PC-3 (cell line): ENCODE data around the gene EFCAB11. TPM values are rescaled to one million over a fixed set of nuclear protein-coding genes. Genes with fewer than 3 reads are reported as not detected.

Experiments used
- ATAC-seq: fragments of 200-7000 bp; cut with Tn5 transposase; 2 replicates; pipeline ENCODE4 v1.9.1; 2020; ENCODE audit warnings: mild to moderate bottlenecking, moderate library complexity
- BruUV-seq: library from RNA; stranded (reverse); fragments of 400-500 nt; replicated peaks from 2 replicates; lab custom pipeline; 2021; lab: Mats Ljungman, UMichigan
- CTCF ChIA-PET: fragments of 300-600 bp; sonication (Branson Sonifier 250); formaldehyde crosslinking; loops from one replicate; lab custom pipeline; 2022; ENCODE audit warnings: antibody characterized with exemption; lab: Charles Lee
- POLR2A ChIA-PET: fragments of 300-600 bp; sonication (Branson Sonifier 250); formaldehyde crosslinking; loops from one replicate; lab custom pipeline; 2022; ENCODE audit warnings: antibody characterized with exemption; ENCODE audit not compliant: unreplicated experiment; lab: Charles Lee
- DNase-seq: peaks from one replicate; pipeline ENCODE4 v3.0.0-alpha.2; 2015
- H2AFZ ChIP-seq: fragments of 300-600 bp; sonication (generic); 2 replicates; pipeline ENCODE4 v1.6.0; 2016; ENCODE audit warnings: antibody characterized with exemption, low read length
- H3F3A ChIP-seq: fragments of 300-600 bp; sonication (generic); one replicate; pipeline ENCODE4 v1.6.0; 2017; ENCODE audit warnings: antibody characterized with exemption, low read length, control low read depth, mild to moderate bottlenecking; ENCODE audit not compliant: unreplicated experiment
- H3K27ac ChIP-seq: fragments of 300-600 bp; sonication (generic); 2 replicates; pipeline ENCODE4 v1.5.1; 2016; ENCODE audit warnings: mild to moderate bottlenecking, low read length
- H3K27me3 ChIP-seq: fragments of 300-600 bp; sonication (generic); 2 replicates; pipeline ENCODE4 v1.6.1; 2016; ENCODE audit warnings: low read length, mixed read lengths
- H3K36me3 ChIP-seq: fragments of 300-600 bp; sonication (generic); 2 replicates; pipeline ENCODE4 v1.6.1; 2016; ENCODE audit warnings: low read depth, mixed run types, low read length, mixed read lengths
- H3K4me1 ChIP-seq: fragments of 300-600 bp; sonication (generic); 2 replicates; pipeline ENCODE4 v1.5.1; 2016; ENCODE audit warnings: low read length; ENCODE audit not compliant: insufficient read depth
- H3K4me2 ChIP-seq: fragments of 300-600 bp; sonication (generic); 2 replicates; pipeline ENCODE4 v1.6.0; 2016; ENCODE audit warnings: low read length
- H3K4me3 ChIP-seq: fragments of 300-600 bp; sonication (generic); 2 replicates; pipeline ENCODE4 v1.5.1; 2016; ENCODE audit warnings: mild to moderate bottlenecking, low read length, mixed read lengths
- H3K79me2 ChIP-seq: fragments of 300-600 bp; sonication (generic); 2 replicates; pipeline ENCODE4 v1.6.1; 2017; ENCODE audit warnings: low read length, mixed read lengths
- H3K9ac ChIP-seq: fragments of 300-600 bp; sonication (generic); 2 replicates; pipeline ENCODE4 v1.6.0; 2016; ENCODE audit warnings: mild to moderate bottlenecking, low read length
- H3K9me2 ChIP-seq: fragments of 300-600 bp; sonication (generic); replicated peaks from 2 replicates; pipeline ENCODE4 v1.6.1; 2016; ENCODE audit warnings: mixed run types, low read length, mixed read lengths
- H3K9me3 ChIP-seq: fragments of 300-600 bp; sonication (generic); 2 replicates; pipeline ENCODE4 v1.6.1; 2016; ENCODE audit warnings: low read length, mixed read lengths
- H4K20me1 ChIP-seq: fragments of 300-600 bp; sonication (generic); 2 replicates; pipeline ENCODE4 v1.6.1; 2016; ENCODE audit warnings: low read length, mixed read lengths
- EZH2 ChIP-seq: fragments of 300-600 bp; sonication (generic); IDR thresholded peaks from one replicate; pipeline ENCODE4 v1.6.1; 2017; ENCODE audit warnings: antibody characterized with exemption, mild to moderate bottlenecking, low read length; ENCODE audit not compliant: unreplicated experiment
- EZH2phosphoT487 ChIP-seq: fragments of 300-600 bp; sonication (generic); IDR thresholded peaks from 2 replicates; pipeline ENCODE4 v1.6.1; 2018; ENCODE audit warnings: mild to moderate bottlenecking, antibody characterized with exemption, low read length, borderline replicate concordance
- intact Hi-C: fragments of 100-400 bp; cut with micrococcal nuclease; formaldehyde crosslinking; loops from 2 replicates; pipeline ENCODE4 v1.9.0; 2023
- total RNA-seq: library from RNA; depleted of rRNA; stranded (reverse); fragments of >200 nt; gene quantifications from 2 replicates; pipeline ENCODE4 v1.2.3, GENCODE V29; 2014
- TF ChIP-seq, protein P1 (sequence below): fragments of 300-600 bp; sonication (generic); conservative IDR thresholded peaks from 2 replicates; pipeline ENCODE4 v1.5.1; 2017; ENCODE audit warnings: antibody characterized with exemption, low read depth, mild to moderate bottlenecking, low read length

Gene EFCAB11
- total RNA-seq, 1 experiment from 2014 or later = 7.0 TPM

DNA sequence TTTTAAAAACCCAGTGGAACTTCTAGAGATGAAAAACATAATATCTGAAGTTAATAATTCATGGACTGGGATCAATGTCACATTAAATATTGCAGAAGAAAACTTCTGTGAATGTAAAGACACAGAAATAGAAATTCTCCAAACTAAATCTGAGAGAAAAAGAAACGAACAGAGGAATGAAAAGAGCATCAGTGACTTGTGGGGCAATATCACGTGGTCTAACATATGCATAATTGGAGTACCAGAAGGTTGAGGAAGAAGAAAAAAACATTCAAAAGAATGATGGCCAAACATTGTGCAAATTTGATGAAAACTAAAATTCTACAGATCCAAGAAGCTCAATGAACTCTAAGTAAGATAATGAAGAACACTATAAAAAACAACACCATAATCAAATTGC is 130.8 kb downstream of the EFCAB11 start:
- H3K4me1 ChIP-seq = no peaks in the 10 kb centered on the region
- no peaks in the 10 kb centered on the region for H3F3A ChIP-seq
- no peak overlapping the region for H3K4me2 ChIP-seq
- CTCF ChIA-PET = no interaction called here
- no peak overlapping the region for H3K4me3 ChIP-seq
- no peaks in the 10 kb centered on the region for H3K9me2 ChIP-seq
- H3K9ac ChIP-seq = no peak overlapping the region
- no peaks in the 10 kb centered on the region for H3K36me3 ChIP-seq
- H3K79me2 ChIP-seq = no peaks in the 10 kb centered on the region
- H3K27me3 ChIP-seq = no peaks in the 10 kb centered on the region
- no peak for TF ChIP-seq EZH2phosphoT487
- TF ChIP-seq, protein P1, sequence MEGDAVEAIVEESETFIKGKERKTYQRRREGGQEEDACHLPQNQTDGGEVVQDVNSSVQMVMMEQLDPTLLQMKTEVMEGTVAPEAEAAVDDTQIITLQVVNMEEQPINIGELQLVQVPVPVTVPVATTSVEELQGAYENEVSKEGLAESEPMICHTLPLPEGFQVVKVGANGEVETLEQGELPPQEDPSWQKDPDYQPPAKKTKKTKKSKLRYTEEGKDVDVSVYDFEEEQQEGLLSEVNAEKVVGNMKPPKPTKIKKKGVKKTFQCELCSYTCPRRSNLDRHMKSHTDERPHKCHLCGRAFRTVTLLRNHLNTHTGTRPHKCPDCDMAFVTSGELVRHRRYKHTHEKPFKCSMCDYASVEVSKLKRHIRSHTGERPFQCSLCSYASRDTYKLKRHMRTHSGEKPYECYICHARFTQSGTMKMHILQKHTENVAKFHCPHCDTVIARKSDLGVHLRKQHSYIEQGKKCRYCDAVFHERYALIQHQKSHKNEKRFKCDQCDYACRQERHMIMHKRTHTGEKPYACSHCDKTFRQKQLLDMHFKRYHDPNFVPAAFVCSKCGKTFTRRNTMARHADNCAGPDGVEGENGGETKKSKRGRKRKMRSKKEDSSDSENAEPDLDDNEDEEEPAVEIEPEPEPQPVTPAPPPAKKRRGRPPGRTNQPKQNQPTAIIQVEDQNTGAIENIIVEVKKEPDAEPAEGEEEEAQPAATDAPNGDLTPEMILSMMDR = no peak
- no peak for TF ChIP-seq EZH2
- no peaks in the 10 kb centered on the region for H4K20me1 ChIP-seq
- DNase-seq (no peak), ATAC-seq (no peak)
- POLR2A ChIA-PET = no interaction called here
- no TSS peak for BruUV-seq
- intact Hi-C loops = no loop called here
- H2AFZ ChIP-seq = no peak overlapping the region
- H3K9me3 ChIP-seq = peaks cover 8% of the 10 kb centered on the region; the same call in 1 of the 2 replicates
- H3K27ac ChIP-seq = no peak overlapping the region

DNA sequence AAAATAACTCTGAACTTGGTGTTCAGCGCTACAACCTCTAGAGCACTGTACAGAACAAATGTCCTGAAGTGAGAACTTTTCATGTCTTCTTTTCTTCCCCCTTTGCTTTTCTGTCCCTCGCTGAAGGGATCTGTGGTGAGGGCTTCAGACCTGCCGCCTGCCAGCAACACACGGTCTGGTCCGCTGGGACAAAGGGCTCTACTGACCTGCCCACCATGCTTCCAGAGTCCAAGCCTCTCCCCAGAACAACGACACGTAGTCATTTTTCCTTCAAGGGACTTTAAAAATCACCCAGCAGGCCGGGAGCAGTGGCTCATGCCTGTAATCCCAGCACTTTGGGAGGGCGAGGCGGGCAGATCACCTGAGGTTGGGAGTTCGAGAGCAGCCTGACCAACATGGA is 140.4 kb downstream of the EFCAB11 start:
- H3K4me2 ChIP-seq = no peak overlapping the region
- H3K4me3 ChIP-seq = no peak overlapping the region
- H3K9ac ChIP-seq = no peak overlapping the region
- no peak overlapping the region for H3K27ac ChIP-seq
- ChIA-PET POLR2A (no interaction called here), CTCF (no interaction called here)
- no TSS peak for BruUV-seq
- no peaks in the 10 kb centered on the region for H3K9me2 ChIP-seq
- intact Hi-C loops = no loop called here
- no peaks in the 10 kb centered on the region for H3K4me1 ChIP-seq
- no peaks in the 10 kb centered on the region for H4K20me1 ChIP-seq
- H3F3A ChIP-seq = no peaks in the 10 kb centered on the region
- H3K9me3 ChIP-seq = no peaks in the 10 kb centered on the region
- ATAC-seq = no peak
- TF ChIP-seq, protein P1 = no peak
- no peak for TF ChIP-seq EZH2phosphoT487
- no peak for TF ChIP-seq EZH2
- H3K79me2 ChIP-seq = no peaks in the 10 kb centered on the region
- no peak overlapping the region for H2AFZ ChIP-seq
- no peaks in the 10 kb centered on the region for H3K36me3 ChIP-seq
- no peak for DNase-seq
- H3K27me3 ChIP-seq = no peaks in the 10 kb centered on the region

DNA sequence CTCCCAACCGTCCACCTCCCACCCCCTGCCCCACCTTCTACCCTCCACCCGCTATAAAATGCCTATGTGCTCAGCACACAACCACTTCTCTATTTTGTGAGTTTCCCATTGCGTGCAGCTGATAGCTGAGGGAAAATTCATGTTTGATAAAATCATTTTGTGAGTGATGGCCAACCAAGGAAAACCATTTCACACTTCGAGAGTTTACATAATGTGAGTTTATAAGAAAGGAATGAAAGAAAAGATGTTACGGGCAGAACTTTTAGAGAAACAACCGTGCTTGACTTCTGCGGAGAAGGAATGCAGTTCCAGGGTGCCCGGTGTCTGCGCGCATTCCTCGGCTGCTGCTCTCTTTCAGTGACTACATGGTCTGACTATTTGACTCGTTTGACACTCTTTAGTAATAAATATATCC is 140.9 kb downstream of the EFCAB11 start:
- H3K27ac ChIP-seq = no peak overlapping the region
- ATAC-seq (no peak), DNase-seq (no peak)
- no peaks in the 10 kb centered on the region for H3K9me2 ChIP-seq
- no peak overlapping the region for H2AFZ ChIP-seq
- H3K27me3 ChIP-seq = no peaks in the 10 kb centered on the region
- BruUV-seq = no TSS peak
- no peaks in the 10 kb centered on the region for H3F3A ChIP-seq
- no peak overlapping the region for H3K4me2 ChIP-seq
- H3K9me3 ChIP-seq = no peaks in the 10 kb centered on the region
- ChIA-PET CTCF (no interaction called here), POLR2A (no interaction called here)
- no peaks in the 10 kb centered on the region for H4K20me1 ChIP-seq
- TF ChIP-seq, protein P1 = no peak
- no peak for TF ChIP-seq EZH2
- no peak for TF ChIP-seq EZH2phosphoT487
- H3K4me3 ChIP-seq = no peak overlapping the region
- no peaks in the 10 kb centered on the region for H3K36me3 ChIP-seq
- H3K9ac ChIP-seq = no peak overlapping the region
- intact Hi-C loops = no loop called here
- H3K4me1 ChIP-seq = no peaks in the 10 kb centered on the region
- H3K79me2 ChIP-seq = no peaks in the 10 kb centered on the region
